Stimulated activated CD4-positive, alpha-beta T cell treated with anti-CD3 and anti-CD28 coated beads, Interleukin-15, amount 100 ng/mL, for 1 hour (primary cell): ENCODE measurements around the gene MAP3K20.
"Not testable (repeated sequence)": the region's sequence is repeated elsewhere in the genome, so short reads cannot be mapped to it uniquely, and the experiment has no call there.

ENCODE experiments used
- DNase-seq, 2 donors: peaks; one replicate each; pipeline ENCODE4 v3.0.0-alpha.2; 2020; ENCODE audit warnings: low read depth in 1 of 2, low spot score in 1 of 2

The MAP3K20 gene

DNA sequence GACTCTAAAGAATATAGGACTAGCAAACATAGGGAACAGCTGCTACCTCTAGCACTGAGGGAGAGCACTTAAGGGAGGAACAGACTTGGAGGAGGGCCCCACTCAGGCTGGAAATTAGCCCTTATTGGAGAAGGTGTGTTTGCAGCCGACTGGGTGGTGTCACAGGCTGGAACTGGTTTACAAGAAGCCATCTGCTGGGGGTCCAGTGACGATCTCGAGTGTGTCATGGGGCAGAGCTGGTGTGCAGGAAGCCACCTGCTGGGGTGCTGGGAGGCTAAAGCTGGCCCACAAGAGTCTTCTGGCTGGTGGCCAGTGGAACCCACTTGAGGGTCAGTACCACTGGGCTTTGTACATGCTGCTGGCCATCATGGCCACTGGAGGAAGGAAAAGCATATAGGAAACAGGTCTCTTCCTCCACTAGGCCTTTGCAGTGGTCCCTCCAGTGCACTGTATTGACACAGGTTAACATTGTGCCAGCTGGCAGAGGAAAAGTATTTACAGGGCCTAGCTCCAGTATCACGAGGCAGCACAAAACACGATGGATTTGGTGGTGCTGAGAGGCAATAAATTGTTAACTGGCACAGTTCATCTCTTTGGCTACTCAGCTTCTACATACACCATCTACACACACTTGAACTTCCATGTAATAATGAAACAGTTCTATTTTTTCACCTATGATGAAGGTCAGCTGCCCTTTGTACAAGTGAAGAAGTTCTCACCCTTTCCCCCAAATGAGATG lies 43.6 kb downstream of the MAP3K20 start:
- no peak for DNase-seq

DNA sequence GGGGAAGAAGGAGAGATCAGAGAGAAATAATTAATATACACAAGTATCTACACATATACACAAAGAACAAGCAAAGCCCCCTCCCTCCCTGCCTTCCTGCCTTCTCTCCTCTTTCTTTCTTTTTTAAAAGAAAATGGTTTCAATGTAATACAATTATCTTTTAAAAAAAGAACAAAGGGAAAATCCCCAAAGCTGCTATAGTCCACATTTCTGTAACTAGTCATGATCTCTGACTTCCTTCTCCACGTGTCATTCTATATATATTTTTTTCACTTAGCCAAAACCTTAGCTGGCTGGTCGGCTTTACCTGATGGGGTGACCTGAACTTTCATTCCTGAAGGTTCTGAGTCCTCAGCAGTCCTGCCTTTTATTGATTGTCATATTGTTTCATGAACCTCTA lies 44.3 kb downstream of the MAP3K20 start:
- DNase-seq: no peak

- DNase-seq: no peak
Observed at GRCh38 chr2:173122936-173123335, 47.3 kb downstream of the MAP3K20 start.

GRCh38 chr2:173124441-173124840 lies 48.8 kb downstream of the MAP3K20 start:
- DNase-seq: no peak

DNA sequence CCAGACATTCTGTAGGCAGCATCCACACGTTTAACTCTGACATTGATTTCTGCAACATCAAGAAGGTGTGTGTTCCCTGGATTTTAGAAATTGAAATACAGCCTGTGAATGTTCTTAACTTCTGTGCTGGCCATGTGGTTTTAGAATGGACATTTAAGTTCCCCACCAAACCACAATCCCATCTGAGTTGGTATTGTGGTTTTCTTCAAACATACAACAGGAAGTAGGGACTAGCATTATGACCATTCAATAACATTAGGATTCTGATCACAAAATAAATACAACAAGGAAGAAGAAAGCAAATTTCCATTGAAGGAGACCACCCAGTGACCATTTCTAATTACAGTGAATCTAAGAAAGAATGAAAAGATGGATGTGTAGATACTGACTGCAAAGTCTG lies 51.2 kb downstream of the MAP3K20 start:
- DNase-seq: no peak

GRCh38 chr2:173128132-173128531 lies 52.5 kb downstream of the MAP3K20 start:
- not testable (repeated sequence) for DNase-seq

GRCh38 chr2:173130496-173131465 lies 55.1 kb downstream of the MAP3K20 start:
- DNase-seq: no peak

DNA sequence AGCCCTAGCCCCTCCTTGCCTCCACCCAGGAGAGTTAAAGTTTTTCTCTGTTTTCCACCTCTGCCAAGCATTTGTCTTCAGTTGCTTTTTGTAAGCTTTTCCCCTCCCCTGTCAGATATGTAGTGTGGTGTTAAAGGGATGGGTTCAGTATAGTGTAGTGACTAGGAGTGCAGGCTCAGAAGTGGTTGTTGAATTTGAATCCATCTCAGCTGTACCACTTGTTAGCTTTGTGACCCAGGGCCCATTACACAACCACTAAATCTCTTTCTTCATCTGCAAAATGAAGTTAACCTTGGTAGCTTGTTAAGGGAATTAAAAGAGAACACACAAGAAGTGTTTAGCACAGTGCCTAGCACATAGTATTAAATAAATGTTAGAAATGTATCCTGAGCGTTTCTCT lies 56.9 kb downstream of the MAP3K20 start:
- no peak for DNase-seq

DNA sequence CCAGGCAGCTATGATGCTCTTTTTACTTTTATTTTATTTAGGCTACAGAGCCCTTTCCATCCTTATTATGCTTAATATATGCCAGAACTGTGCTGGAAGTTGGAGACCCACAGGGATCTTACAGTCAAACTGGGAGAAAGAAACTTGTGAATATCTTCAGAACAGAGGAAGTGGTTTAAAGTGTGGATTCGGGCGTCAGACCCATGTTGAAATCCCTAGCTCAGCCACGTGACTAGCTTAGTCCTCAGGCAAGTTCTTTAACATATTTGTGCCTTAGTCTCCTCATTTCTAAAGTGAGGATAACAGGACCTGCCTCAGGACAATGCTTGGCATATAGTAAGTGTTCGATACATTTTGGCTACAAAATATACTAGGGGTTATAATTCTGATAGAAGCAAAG lies 59.1 kb downstream of the MAP3K20 start:
- DNase-seq: no peak

GRCh38 chr2:173136067-173136466 lies 60.4 kb downstream of the MAP3K20 start:
- no peak for DNase-seq

DNA sequence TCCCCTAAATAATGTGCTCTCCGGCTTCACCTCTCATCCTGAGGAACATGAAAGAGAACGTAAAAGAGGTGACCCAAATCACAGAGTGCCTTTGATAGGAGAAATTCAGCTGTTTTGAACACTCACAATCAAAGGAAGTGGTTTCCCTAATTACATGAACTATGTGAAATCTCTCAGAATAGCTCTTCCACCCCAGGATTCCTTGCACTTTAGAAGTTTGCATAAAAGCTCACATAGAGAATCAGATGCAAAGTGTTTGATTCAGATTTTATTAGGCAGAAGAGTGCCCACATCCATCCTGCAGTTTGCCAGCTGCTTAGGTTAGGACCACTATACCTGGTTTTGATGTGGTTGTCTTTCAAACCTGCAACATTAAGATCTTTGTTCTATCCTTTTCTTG lies 61.0 kb downstream of the MAP3K20 start:
- DNase-seq: no peak

GRCh38 chr2:173137610-173138009 lies 62.0 kb downstream of the MAP3K20 start:
- no peak for DNase-seq

DNA sequence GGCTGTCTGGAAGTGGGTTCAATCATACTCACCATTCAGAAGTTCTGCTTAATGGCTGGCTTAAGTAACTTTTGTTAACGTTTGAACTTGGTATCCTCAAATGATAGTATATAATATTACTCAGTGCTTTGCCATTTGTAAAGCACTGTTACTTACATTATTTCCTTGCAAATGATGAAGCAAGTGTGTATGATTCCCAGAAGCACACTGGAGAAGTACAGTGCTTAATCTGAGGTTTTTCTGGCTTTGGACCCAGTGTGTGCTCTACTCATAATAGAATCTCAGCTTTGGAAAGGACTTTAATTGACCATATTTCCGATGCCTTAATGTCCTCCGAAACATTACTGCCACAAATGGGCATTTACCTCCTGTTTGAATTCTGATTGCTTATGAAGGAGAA lies 63.3 kb downstream of the MAP3K20 start:
- DNase-seq: no peak

DNA sequence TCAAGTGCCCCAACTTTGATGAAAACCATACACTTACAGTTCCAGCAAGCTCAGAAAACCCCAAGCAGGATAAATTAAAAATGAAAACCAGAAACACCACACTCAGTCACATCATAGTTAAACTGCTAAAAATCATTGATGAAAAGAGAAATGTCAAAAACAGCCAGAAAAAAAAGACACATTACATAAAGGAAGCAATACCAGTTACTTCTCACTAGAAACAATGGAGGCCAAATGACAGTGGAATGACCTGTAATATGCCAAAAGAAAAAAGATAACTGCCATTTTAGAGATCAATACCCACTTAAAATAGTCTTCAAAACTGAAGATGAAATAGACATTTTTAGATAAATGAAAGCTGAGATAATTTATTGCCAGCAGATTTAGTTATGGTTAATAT lies 66.0 kb downstream of the MAP3K20 start:
- no peak for DNase-seq

- DNase-seq: no peak
Observed at GRCh38 chr2:173145454-173145853, 69.8 kb downstream of the MAP3K20 start.

- DNase-seq: no peak
Observed at GRCh38 chr2:173146590-173146989, 70.9 kb downstream of the MAP3K20 start.

- DNase-seq: no peak
Observed at GRCh38 chr2:173148520-173148919, 72.9 kb downstream of the MAP3K20 start.

DNA sequence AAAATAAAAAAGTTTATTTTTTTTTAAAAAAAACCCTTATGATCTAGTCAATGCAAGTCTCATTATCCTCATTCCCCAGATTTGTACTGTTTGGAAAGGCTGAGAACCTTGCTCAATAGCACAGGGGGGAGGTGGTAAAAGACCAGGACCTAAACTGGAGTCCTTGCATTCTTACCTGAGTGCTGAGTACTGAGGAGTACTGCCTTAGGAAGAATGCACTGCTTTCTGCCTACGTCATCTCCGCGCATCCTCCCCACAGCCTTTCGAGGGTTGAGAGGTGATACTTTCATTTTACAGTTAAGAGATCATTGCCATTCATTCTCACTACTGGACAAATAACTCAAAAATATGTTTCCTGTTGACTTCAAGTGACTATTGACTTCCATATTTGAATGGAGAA lies 73.8 kb downstream of the MAP3K20 start:
- DNase-seq: peak in 1 of 2 donors; percentile 9

DNA sequence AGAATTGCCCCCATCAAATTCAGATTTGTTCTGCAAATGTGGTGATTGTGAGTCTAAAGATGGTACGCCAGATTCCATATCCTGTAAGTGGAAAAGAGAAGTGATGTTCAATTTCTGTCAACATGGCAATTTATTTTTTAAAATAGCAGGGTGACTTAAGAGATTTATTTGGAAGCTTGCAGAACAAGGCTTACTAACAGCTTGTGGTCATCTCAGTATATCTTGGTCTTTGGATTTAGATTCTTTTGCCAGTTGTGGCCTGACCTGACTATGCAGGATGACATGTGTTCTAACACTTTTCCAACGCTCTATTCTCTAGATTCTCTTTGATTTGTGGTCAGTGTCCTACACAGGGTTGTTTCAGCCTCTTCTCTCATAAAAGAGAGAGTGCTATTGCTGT lies 74.4 kb downstream of the MAP3K20 start:
- DNase-seq: no peak

- no peak for DNase-seq
Observed at GRCh38 chr2:173150963-173151362, 75.3 kb downstream of the MAP3K20 start.

GRCh38 chr2:173151671-173152401 lies 76.2 kb downstream of the MAP3K20 start:
- DNase-seq: no peak
